NCI-H1694 (cell line): ENCODE data around the gene TBL2.
A peak's percentile ranks its signal among the peaks of the same experiment; 100 is the strongest.
"Not testable (repeated sequence)": the region's sequence is repeated elsewhere in the genome, so short reads cannot be mapped to it uniquely, and the experiment has no call there.

Experiments
- DNase-seq: peaks from one replicate; lab custom pipeline; 2025; lab: John Stamatoyannopoulos, UW

The TBL2 gene

DNA sequence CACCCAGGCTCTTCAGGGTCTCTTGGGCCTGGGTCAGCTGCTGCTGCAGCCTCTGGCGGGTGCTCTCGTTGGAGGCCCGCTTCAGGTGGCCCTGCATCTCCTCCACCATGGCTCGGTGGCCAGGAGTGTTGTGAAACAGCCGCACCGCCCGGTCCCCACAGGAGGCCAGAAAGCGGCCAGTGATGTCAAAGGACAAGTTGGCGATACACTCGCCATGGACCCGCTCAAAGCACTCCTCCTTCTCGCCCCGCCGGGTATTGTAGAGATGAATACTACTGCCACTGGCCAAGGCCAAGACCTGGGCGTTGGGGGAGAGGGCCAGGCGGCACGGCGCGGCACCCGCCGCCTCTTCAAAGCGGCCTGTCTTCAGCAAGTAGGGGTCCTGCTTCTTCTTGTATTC, 7.9 kb downstream of the TBL2 start:
- DNase-seq, result no peak

DNA sequence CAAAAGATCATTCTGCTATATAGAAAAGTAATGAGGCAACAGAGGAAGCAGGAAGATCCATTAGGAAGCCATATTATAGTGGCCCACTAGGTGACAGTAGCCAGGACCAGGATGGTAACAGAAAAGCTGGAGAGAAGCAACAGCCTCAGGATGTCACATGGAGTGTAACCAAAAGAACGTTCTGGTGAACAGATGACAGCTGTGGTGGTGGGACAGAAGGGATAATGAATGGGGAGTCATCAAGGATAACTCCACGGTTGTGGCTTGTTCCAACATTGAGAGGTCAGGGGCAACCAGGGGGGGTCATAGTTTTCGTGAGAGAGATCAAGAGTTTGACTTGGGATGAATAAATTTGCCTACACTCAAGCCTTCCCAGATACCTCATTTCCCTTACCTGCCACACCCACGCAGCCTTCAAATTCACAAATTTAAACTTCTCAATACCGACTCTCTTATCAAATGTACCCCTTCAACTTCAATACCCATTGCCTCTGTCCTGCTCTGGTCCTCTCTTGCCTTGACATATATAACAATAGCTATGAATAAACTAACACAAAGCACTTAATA, 9.3 kb downstream of the TBL2 start:
- DNase-seq, result no peak

DNA sequence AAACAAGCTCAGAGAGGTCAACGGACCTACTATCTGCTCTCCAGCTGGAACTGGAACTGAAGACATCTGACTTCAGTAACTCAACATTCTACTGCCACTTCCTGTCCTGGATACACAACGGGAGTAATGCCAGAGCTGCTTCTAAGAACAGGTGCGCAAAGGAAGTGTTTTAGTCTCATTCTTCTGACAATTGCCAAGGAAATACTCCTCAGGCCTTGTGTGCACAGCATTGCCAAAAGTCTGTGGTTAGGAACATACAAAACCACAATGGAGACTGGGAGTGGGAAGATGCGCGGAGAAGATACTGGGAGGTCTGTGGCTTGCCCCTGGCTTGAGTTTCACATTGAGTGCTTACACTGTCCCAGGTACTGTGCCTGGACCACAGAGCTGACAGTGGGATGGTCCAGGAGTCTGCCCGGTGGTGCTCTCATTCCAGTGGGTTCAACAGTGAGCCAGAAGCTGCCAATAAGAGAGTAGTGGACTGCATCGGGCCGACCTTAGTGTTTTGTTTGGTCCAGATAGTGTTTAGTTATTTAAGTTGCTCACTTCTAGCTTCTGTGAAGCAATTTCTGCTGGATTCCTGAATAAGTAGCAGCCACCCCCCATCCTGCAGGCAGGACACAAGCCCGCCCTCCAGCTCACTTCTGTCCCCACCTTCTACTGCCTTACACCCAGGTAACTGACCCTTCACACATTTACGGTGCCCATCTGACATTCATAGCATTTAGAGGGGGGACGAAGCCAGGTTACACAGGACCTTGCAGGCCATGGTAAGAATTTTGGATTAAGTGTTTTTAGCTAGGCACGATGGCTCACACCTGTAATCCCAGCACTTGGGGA, 10.3 kb downstream of the TBL2 start:
- DNase-seq, result no peak

DNA sequence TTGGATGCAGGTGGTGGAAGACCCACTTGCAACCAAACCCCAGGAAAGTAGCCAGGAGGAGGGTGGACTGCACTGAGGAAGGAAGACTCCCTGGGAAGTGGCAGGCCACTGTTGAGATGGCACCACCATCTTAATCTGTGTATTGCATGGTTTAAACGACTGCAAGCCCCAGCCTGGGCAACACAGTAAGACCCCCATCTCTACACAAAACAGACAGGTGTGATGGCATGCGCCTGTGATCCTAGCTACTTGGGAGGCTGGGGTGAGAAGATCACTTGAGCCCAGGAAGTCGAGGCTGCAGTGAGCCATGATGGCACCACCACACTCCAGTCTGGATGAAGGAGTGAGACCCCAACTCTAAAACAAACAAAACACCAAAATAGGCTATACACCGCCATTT, 11.2 kb downstream of the TBL2 start:
- no peak for DNase-seq

DNA sequence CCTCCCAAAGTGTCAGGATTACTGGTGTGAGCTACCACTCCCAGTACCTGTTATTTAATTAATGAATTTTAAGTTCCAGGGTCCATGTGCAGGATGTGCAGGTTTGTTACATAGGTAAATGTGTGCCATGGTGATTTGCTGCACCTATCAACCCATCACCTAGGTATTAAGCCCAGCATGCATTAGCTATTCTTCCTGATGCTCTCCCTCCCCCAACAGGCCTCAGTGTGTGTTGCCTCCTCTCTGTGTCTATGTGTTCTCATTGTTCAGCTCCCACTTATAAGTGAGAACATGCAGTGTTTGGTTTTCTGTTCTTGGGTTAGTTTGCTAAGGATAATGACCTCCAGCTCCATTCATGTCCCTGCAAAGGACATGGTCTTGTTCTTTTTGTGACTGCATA, 11.9 kb downstream of the TBL2 start:
- DNase-seq, result not testable (repeated sequence)

DNA sequence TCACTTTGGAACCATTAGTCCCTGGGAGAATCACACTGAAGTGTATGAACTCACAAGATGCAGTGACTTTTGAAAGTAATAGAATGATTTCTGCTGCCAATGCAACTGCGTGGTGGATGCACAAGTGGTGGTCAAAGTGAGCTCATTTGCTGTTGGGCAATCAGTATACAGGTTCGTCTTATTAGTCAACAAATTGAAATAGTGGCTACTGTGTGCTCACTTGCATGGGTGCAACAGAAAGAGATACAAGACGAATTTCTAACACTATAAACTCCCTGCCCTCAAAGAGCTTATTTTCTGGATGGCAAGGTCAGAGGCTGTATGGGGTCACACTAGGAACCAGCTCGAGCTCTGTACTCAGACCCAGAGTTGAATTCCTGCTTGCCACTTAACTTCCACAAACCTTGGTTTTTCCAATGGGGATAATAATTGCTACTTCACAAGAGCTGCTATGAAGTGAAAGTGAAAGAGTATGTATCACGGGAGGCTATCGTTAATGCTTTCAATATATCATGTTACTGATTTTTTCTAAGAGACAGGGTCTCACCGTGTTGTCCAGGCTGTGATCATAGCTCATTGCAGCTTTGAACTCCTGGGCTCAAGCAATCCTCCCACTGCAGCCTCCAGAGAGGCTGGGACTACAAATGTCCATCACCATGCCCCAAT, 12.6 kb downstream of the TBL2 start:
- DNase-seq, result no peak

DNA sequence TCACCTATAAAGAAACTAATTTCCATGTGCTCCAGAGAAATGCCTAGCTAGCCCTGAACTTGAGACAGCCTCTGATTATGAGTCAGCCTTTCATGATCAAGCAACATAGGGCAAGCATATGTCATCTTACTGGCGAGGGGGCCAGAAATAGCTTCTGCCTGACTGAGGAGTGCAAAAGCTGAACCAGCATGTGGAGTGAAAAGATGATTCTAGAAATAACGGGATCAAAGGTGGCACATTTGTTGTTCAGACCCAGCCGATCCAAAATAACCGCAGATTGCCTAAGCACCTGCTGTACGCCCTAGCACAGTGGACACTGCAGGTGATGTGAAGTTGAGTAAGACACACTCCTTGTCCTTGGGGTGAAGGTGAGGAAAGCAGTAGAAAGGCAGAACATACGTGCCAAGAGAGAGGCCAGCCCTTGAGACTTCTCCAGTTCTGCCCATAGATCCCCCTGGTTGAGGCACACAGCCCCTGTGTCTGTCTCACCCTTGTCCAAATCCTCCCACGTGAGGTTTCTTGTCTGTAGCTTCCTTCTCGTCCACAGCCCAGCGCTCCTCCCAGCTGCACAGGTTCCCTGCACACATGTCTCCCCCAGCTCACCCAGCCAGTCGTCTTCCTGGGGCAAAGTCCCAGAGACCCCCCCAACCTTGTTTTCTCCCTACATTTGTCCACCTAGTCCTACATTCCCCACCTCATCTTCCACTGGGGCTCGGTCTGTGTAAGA, 18.1 kb downstream of the TBL2 start:
- DNase-seq, result peak; percentile 61

DNA sequence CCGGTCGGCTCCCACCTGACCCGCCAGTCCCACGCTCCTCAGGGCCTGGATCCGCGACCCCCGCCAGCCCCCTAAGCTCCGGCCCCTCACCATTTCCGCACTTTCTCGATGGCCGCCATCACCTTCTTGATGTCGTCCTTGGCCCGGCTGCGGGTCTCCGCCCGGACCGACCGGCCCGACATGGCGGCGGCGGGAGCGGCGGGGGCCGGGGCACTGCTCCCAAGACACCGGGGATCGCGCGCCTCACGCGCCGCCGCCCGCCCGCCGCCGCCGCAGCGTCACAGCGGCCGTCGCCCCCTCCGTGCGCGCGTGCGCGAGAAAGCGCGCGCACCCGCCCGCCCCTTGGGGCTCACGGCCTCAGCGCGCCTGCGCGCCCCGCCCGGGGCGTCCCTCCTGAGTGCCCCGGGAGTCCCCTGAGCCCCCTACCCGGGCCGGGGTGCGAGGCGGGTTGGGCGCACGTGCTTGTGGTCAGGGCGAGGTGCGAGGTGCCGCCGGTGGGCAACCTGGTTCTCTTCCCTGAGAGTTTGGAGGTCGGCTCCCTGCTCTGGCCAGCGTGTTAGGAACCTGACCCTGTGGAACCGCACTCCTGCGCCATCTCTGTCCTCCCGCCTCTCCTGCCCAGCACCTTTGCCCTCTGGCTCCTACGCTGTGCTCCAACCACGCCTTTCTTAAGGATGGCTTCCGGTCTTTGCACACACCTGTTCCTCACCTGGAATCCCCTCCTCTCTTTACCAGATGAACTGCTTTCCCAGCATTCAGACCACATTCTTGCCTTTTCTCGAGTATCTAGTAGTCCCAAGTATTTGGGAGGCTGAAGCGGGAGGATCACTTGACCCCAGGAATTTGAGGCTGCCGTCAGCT, 20.8 kb downstream of the TBL2 start, which contains the start of gene BCL7B:
Gene BCL7B (minus strand): TSS at position 294 of the 861 bp plus-strand sequence. CDS start 112 bp downstream, at position 182.
- DNase-seq, result peak; percentile 13

DNA sequence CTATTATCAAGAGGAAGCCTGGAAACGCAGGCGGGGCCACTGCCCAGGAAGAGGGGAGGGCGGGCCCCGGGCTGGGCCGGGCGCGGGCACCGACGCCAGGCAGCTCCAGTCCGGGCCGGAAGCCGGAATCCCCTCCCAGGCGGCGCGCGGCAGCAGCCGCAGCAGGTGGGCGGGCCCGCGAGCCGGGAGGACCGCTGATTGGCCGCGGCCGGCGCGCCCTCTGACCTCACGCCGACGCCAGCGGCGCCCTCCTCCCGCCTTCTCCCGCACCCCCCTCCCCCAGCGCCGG, 21.3 kb downstream of the TBL2 start:
- peak; percentile 81 for DNase-seq

DNA sequence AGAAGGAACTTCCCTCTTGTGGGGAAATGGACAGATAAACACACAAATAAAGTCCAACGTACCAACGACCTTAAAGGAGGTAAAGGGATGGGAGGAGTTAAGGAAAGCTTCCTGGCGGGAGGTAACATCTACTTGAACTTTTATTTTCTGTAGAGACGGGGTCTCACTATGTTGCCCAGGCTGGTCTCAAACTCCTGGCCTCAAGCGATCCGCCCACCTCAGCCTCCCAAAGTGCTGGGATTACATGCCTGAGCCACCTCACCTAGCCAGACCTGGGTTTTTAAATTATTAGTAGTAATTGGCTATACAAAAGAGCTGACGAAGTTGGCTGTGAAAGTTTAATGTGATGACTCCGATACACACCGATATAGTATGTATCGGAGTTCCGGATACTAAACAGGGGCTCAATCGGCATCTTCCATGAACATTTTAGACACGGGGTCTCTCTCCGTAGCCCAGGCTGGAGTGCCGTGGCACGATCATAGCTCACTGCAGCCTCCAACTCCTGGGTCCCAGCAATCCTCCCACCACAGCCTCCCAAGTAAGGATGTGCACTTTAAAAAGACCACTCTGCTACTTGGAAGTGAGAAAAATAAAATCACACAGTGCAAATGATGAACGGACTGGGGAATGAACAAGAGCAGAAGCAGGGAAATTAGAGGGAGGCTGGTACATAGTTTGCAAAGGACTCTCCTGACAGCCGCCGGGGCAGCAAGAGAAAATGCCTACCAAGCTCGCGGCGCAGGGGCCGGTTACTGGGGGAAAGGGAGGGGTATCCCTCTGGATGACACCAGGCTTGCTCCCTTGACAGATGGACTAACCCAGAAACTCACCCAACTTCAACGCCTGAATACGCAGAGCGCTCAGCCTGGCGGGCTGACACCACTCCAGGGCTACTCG, 21.9 kb downstream of the TBL2 start:
- peak; percentile 81 for DNase-seq

DNA sequence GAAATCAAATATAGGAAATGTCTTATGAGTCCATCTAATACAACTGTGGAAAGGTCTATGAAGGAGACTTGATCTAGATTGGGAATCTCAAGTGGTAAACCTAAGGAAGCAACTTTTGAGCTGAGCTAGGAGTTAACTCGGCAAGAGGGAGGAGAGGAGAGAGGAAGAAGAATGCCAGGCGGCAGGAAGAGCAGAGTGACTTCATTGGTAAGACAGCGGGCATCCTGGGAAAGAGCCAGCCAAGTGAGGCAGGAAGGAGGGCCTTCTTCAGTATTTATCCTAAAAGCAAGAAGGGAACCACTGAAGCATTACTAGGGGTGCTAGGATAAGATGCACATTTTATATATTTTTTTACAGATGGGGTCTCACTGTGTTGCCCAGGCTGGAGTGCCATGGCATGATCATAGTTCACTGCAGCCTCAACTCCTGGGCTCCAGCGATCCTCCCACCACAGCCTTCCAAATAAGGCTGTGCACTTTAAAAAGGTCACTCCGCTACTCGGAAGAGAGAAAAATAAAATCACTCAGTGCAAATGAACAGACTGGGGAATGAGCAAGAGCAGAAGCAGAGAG, 22.9 kb downstream of the TBL2 start:
- DNase-seq, result no peak

DNA sequence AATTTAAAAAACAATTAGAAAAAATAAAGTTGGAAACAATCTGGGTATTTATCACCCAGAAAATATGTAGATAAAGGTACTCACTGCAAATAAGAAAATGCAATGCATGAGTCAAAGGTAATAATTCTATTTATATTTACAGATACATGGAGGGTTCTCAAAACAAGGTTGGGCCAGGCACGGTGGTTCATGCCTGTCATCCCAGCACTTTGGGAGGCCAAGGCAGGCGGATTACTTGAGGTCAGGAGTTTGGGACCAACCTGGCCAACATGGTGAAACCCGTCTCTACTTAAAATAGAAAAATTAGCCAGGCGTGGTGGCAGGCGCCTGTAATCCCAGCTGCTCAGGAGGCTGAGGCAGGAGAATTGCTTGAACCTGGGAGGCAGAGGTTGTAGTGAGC, 28.3 kb downstream of the TBL2 start:
- not testable (repeated sequence) for DNase-seq

DNA sequence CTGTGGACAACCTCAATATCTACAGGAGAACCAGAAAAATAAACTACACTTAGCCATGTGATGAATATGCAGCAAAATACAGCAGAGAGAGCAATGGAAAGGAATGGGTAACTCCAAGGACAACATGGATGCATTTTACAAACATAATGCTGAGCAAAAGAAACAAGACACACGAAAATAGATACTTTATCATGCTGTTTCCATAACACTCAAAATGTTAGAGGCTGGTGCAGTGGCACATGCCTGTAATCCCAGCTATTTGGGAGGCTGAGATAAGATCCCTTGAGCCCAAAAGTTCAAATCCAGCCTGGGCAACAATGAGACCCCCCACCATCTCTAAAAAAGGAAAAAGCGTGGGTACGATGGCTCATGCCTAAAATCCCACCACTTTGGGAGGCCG, 29.2 kb downstream of the TBL2 start:
- DNase-seq, result no peak

DNA sequence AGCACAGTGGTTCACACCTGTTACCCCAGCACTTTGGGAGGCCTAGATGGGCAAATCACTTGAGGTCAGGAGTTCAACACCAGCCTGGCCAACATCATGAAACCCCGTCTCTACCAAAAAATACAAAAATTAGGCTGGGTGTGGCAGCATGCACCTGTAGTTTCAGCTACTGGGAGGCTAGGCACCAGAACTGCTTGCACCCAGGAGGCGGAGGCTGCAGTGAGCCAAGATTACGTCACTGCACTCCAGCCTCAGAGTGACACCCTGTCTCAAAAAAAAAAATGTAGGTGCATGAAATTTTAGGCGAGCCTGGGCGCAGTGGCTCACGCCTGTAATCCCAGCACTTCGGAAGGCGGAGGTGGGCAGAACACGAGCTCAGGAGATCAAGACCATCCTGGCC, 30.5 kb downstream of the TBL2 start:
- no peak for DNase-seq

DNA sequence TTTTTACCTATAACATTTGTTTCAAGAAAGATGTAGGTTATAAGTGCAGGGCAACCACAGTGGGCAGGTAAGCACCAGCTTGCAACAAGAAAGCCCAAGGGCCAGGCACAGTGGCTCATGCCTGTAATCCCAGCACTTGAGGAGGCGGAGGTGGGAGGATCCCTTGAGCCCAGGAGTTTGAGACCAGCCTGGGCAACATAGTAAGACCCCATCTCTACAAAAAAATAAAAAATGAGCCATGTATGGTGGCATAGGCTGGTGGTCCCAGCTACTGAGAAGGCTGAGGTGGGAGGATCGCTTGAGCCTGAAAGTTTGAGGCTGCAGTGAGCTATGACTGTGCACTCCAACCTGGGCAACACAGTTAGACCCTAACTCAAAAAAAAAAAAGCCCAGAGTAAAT, 33.7 kb downstream of the TBL2 start:
- DNase-seq, result no peak

DNA sequence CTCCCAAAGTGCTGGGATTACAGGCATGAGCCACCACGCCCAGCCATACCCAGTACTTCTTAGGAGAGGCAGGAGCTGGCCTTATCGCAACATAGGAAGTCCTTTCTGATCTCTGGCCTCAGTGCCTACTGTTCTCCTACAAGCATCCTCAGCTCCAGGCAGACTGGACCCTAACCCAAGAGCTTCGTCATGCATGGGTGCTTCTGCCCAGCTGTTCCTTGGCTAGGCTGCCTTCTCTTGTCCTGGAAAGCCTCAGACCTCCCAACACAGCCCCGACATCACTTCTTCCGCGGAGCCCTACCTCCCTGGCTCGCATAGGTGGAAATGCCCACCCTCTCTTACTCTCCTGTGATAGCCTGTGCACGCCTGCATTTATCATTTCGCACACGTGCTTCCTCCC, 36.7 kb downstream of the TBL2 start:
- DNase-seq, result no peak

DNA sequence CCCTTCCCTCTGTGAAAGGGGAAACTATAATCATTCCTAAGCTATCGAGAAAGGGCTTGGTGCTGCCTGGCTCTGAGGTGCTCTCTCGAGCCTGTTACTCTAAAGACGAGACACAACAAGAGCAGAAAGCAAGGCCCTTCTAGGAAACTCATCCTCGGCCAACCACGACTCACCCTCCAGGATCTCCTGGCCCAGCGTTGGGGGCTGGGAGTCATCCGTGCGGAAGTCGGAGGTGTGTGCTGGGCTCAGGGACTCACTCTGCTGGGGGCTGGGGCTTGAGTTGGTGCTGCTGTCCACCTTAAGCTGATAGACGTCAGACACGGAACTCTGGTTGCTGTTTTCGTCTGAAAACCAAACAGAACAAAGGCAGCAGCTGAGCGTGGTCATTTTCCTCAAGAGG, 38.7 kb downstream of the TBL2 start:
- DNase-seq, result no peak

DNA sequence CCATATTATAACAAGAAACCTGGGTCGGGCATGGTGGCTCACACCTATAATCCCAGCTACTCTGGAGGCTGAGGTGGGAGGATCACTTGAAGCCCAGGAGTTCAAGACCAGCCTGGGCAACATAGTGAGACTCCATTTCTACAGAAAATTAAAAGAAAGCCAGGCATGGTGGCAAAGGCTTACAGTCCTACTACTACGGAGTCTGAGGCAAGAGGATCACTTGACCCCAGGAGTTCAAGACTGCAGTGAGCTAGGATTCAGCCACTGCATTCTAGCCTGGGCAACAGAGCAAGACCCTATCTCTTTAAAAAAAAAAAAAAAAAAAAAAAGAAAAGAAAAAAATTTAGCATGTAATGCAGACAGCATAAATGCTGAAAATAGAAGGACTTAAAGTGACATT, 39.9 kb downstream of the TBL2 start:
- DNase-seq, result not testable (repeated sequence)

DNA sequence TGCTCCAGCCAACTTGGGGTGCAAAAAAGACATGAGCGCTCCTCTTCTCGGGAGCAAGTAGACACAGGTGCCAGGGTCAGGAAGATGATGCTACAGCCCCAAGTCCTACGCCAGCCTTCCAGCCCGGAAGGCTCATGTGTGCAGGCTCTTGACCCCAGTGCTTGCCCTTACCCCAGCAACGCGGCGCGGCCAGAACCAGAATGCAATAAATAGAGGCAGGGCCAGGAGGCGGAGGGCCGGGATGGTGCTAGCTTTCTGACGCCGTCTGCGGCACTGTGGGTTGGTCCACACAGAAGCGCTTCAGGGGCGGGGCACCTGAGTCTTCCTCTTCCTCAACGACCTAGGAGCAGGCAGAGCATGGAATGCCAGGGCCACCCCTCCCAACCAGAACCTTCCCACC, 41.3 kb downstream of the TBL2 start:
- no peak for DNase-seq

DNA sequence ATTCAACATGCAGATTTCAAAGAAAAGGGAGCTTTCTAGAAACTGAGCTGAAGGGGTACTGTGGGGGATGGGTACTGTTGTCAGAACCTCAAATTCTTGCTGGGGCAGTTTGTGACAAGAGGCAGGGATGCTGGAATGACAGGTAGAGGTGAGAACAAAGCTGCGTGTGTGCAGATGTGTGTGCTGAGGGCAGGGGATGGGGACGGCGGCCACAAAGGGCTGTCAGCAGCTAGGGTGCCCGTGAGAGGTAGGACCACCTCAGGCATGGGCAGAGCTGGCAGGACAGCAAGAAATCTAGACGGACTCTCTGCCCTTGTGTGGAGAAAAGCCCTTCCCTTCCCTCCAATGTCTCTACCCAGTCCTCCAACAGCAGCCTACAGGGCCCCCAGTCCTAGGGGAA, 41.9 kb downstream of the TBL2 start:
- DNase-seq, result no peak
